ENCODE measurements around the gene SLCO2A1.

The SLCO2A1 gene

DNA sequence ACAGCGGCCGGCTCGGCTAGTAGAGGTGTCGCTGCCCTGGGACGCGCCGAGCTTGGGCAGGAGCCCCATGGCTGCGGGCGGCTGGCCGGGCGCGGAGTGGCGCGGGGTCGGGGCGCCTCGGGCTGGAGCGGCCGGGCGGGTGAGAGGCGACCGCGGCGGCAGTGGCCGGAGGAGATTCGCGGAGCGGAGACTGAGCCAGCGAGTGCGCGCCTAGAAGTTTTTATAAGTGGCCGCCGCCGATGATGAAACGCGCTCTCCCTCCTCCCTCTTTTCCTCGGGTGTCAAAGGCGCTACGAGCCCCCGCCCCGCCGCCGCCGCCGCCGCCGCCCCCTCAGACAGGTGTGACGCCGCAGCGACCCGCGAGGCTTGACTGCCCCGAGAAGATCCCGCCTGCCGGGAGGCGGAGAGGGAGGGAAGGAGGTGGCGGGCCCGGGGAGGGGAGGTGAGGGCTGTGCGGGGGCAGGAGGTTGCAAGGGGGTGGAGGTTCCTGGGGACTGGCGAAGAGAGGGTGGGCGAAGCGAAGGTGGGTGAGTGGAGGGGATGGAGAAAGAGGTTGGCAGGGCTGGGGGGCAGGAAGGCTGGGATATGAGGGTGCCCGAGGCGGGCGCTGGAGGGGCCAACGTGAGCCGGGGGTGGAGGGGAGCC is at the start of gene SLCO2A1 (continued):
- no peak for TF ChIP-seq ZNF830 (tag by site-specific recombination; IDR thresholded peaks at IDR 0.05; ENCODE audit: low read depth)
- no peak for TF ChIP-seq ZNF274 (IDR thresholded peaks at IDR 0.05; ENCODE audit: low read length)
- TF ChIP-seq ZNF274 (tag by site-specific recombination; IDR thresholded peaks at IDR 0.05; ENCODE audit: borderline replicate concordance) = no peak
- no peak for TF ChIP-seq ZFP3 (tag by site-specific recombination; IDR thresholded peaks at IDR 0.05; ENCODE audit: low read depth)

DNA sequence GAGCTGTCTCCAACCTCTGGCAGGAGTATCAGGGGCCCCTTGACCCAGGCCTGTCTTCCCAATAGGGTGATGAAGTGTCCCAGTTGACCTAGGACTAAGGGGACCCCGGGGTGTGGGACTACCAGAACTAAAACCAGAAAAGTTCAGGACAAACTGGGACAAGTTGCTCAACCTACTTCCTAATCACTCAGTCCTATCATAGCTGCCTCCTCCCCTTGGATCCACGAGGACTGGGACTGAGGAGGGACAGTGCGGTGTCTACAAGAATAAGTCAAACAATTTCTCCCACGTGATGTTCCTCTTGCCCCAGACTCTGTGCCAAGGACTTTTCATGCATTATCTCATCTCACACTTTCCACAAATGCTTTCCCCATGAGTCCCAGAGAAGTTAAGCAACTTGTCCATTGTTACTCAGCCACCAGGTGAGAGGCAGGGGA is 49.4 kb upstream of the SLCO2A1 start:
- POLR2A ChIA-PET = no interaction called here

DNA sequence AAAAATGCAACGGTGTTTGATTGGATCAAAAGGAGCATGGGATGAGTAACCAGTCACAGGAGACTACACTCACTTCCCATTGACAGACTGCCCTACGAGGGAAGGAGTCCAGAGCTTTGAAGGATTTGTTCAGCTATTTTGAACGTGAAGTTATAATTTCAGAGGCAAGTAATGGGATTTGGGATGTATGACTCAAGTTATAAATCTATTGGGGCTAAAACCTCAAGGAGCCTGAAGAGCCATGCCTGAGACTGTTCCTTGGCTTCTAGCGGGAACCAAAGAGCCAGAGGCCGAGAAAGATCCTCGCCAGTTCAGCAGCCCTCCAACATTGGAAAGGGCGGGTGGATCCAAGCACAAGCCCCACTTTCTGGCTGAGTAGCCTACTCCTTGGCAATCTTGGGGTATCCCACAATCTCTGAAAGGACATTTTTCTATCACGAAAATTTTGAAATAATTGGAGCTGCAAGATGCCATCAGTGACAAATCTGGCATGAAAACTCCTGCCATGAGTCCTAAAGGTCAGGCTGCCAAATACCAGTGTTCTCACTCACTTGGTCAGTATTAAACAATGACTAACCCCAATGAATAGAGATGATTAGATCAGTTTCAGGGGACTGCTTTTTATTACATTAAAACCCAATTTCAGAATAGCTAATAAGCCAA is 48.6 kb upstream of the SLCO2A1 start:
- no peak overlapping the region for H3K27ac ChIP-seq (ENCODE audit: extremely low read depth, low read depth, low read length)
- ChIA-PET POLR2A (no interaction called here), CTCF (no interaction called here)
- TF ChIP-seq ZNF624 (tag by site-specific recombination; IDR thresholded peaks at IDR 0.05) (no peak), ZBTB48 (tag by site-specific recombination; IDR thresholded peaks at IDR 0.05) (no peak), PRDM1 (tag by site-specific recombination; IDR thresholded peaks at IDR 0.05) (no peak), ZNF146 (tag by site-specific recombination; IDR thresholded peaks at IDR 0.05) (no peak), ZNF629 (tag by site-specific recombination; IDR thresholded peaks at IDR 0.05) (no peak), ZNF544 (tag by site-specific recombination; IDR thresholded peaks at IDR 0.05) (no peak), ZNF664 (tag by site-specific recombination; IDR thresholded peaks at IDR 0.05) (no peak), ZNF473 (tag by site-specific recombination; IDR thresholded peaks at IDR 0.05) (no peak)
- TF ChIP-seq, protein P1, sequence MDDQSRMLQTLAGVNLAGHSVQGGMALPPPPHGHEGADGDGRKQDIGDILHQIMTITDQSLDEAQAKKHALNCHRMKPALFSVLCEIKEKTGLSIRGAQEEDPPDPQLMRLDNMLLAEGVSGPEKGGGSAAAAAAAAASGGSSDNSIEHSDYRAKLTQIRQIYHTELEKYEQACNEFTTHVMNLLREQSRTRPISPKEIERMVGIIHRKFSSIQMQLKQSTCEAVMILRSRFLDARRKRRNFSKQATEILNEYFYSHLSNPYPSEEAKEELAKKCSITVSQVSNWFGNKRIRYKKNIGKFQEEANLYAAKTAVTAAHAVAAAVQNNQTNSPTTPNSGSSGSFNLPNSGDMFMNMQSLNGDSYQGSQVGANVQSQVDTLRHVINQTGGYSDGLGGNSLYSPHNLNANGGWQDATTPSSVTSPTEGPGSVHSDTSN (CRISPR knock-in tag; IDR thresholded peaks at IDR 0.05) = no peak
- TF ChIP-seq, protein P2, sequence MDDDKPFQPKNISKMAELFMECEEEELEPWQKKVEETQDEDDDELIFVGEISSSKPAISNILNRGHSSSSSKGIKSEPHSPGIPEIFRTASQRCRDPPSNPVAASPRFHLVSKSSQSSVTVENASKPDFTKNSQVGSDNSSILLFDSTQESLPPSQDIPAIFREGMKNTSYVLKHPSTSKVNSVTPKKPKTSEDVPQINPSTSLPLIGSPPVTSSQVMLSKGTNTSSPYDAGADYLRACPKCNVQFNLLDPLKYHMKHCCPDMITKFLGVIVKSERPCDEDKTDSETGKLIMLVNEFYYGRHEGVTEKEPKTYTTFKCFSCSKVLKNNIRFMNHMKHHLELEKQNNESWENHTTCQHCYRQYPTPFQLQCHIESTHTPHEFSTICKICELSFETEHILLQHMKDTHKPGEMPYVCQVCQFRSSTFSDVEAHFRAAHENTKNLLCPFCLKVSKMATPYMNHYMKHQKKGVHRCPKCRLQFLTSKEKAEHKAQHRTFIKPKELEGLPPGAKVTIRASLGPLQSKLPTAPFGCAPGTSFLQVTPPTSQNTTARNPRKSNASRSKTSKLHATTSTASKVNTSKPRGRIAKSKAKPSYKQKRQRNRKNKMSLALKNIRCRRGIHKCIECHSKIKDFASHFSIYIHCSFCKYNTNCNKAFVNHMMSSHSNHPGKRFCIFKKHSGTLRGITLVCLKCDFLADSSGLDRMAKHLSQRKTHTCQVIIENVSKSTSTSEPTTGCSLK (tag by site-specific recombination; IDR thresholded peaks at IDR 0.05) = no peak
- TF ChIP-seq, protein P3, sequence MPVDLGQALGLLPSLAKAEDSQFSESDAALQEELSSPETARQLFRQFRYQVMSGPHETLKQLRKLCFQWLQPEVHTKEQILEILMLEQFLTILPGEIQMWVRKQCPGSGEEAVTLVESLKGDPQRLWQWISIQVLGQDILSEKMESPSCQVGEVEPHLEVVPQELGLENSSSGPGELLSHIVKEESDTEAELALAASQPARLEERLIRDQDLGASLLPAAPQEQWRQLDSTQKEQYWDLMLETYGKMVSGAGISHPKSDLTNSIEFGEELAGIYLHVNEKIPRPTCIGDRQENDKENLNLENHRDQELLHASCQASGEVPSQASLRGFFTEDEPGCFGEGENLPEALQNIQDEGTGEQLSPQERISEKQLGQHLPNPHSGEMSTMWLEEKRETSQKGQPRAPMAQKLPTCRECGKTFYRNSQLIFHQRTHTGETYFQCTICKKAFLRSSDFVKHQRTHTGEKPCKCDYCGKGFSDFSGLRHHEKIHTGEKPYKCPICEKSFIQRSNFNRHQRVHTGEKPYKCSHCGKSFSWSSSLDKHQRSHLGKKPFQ (tag by site-specific recombination; IDR thresholded peaks at IDR 0.05) = no peak
- no peak overlapping the region for H3K4me3 ChIP-seq (ENCODE audit: low read depth, low read length)
- no peaks in the 10 kb centered on the region for H3K9me3 ChIP-seq (ENCODE audit: control insufficient read depth, insufficient read depth, low read depth, low read length)
- H3K36me3 ChIP-seq (ENCODE audit: control insufficient read depth in 2 of 2, insufficient read depth in 1 of 2, low read length in 2 of 2) = no peaks in the 10 kb centered on the region
- no peaks in the 10 kb centered on the region for H3K4me1 ChIP-seq (ENCODE audit: control insufficient read depth, insufficient read depth, low read length)

More for the DNA sequence above, 49.4 kb upstream of the SLCO2A1 start:
- H3K36me3 ChIP-seq (ENCODE audit: control insufficient read depth in 2 of 2, insufficient read depth in 1 of 2, low read length in 2 of 2) = no peaks in the 10 kb centered on the region
- CTCF ChIA-PET = no interaction called here
- H3K9me3 ChIP-seq (ENCODE audit: control insufficient read depth, insufficient read depth, low read depth, low read length) = no peaks in the 10 kb centered on the region
- no peak overlapping the region for H3K4me3 ChIP-seq (ENCODE audit: low read depth, low read length)
- no peak for TF ChIP-seq KLF8 (tag by site-specific recombination; IDR thresholded peaks at IDR 0.05)
- TF ChIP-seq HOXD13 (CRISPR knock-in tag; IDR thresholded peaks at IDR 0.05; ENCODE audit: borderline replicate concordance) = no peak
- TF ChIP-seq BCL11A (tag by site-specific recombination; IDR thresholded peaks at IDR 0.05; ENCODE audit: low read depth) = no peak
- H3K27ac ChIP-seq (ENCODE audit: extremely low read depth, low read depth, low read length) = no peak overlapping the region
- H3K4me1 ChIP-seq (ENCODE audit: control insufficient read depth, insufficient read depth, low read length) = no peaks in the 10 kb centered on the region
